H9 (cell line): ENCODE results near the gene TFF1. TPM values are rescaled to one million over a fixed set of nuclear protein-coding genes. Genes with fewer than 3 reads are reported as not detected.

ENCODE experiments used
- DNase-seq: peaks from one replicate; pipeline ENCODE4 v3.0.0-alpha.2; 2017
- H2AFZ ChIP-seq: one replicate; pipeline ENCODE4 v1.6.1; 2013; ENCODE audit warnings: mild to moderate bottlenecking, low read length, control low read depth, moderate library complexity
- H2AK5ac ChIP-seq: 2 replicates; pipeline ENCODE4 v1.6.1; 2013; ENCODE audit warnings: low read length, control low read depth, mixed read lengths; ENCODE audit not compliant: insufficient read length
- H2BK120ac ChIP-seq: one replicate; pipeline ENCODE4 v1.6.1; 2013; ENCODE audit warnings: low read depth, mild to moderate bottlenecking, low read length, control low read depth, inconsistent platforms; ENCODE audit not compliant: poor library complexity, severe bottlenecking
- H2BK12ac ChIP-seq: 2 replicates; pipeline ENCODE4 v1.6.1; 2013; ENCODE audit warnings: low read length, control low read depth, mixed read lengths, low read depth; ENCODE audit not compliant: insufficient read length
- H2BK15ac ChIP-seq: 2 replicates; pipeline ENCODE4 v1.6.1; 2013; ENCODE audit warnings: low read depth, low read length, control low read depth
- H2BK20ac ChIP-seq: one replicate; pipeline ENCODE4 v1.6.1; 2013; ENCODE audit warnings: low read depth, mild to moderate bottlenecking, low read length, control low read depth, inconsistent platforms; ENCODE audit not compliant: poor library complexity, severe bottlenecking
- H2BK5ac ChIP-seq: 2 replicates; pipeline ENCODE4 v1.6.1; 2013; ENCODE audit warnings: low read length, control low read depth, mixed read lengths; ENCODE audit not compliant: insufficient read length
- H3K14ac ChIP-seq: 2 replicates; pipeline ENCODE4 v1.6.1; 2013; ENCODE audit warnings: low read length, control low read depth; ENCODE audit not compliant: insufficient read depth
- H3K18ac ChIP-seq: 2 replicates; pipeline ENCODE4 v1.6.1; 2013; ENCODE audit warnings: low read depth, mild to moderate bottlenecking, mixed read lengths, low read length, control low read depth; ENCODE audit not compliant: insufficient read length
- H3K23ac ChIP-seq: 2 replicates; pipeline ENCODE4 v1.6.1; 2013; ENCODE audit warnings: low read length, control low read depth, mixed read lengths, low read depth; ENCODE audit not compliant: insufficient read length
- H3K23me2 ChIP-seq: 2 replicates; pipeline ENCODE4 v1.6.1; 2013; ENCODE audit warnings: low read depth, mild to moderate bottlenecking, mixed read lengths, low read length, control low read depth; ENCODE audit not compliant: insufficient read length, poor library complexity, severe bottlenecking
- H3K27ac ChIP-seq: 2 replicates; pipeline ENCODE4 v1.5.1; 2013; ENCODE audit warnings: low read length, control low read depth, mixed read lengths, low read depth; ENCODE audit not compliant: insufficient read length
- H3K27me3 ChIP-seq: 2 replicates; pipeline ENCODE4 v1.6.1; 2013; ENCODE audit warnings: low read length, control low read depth, inconsistent platforms; ENCODE audit not compliant: insufficient read depth
- H3K4ac ChIP-seq: 2 replicates; pipeline ENCODE4 v1.6.1; 2013; ENCODE audit warnings: low read depth, mild to moderate bottlenecking, control low read depth, inconsistent platforms, low read length, moderate library complexity
- H3K4me1 ChIP-seq: 2 replicates; pipeline ENCODE4 v1.6.1; 2013; ENCODE audit warnings: low read length, control low read depth, inconsistent platforms; ENCODE audit not compliant: insufficient read depth
- H3K4me2 ChIP-seq: 2 replicates; pipeline ENCODE4 v1.6.1; 2013; ENCODE audit warnings: low read length, control low read depth, mixed read lengths; ENCODE audit not compliant: insufficient read length, insufficient read depth
- H3K56ac ChIP-seq: 2 replicates; pipeline ENCODE4 v1.6.1; 2013; ENCODE audit warnings: low read depth, mild to moderate bottlenecking, mixed read lengths, low read length, control low read depth; ENCODE audit not compliant: insufficient read length
- H3K79me1 ChIP-seq: 2 replicates; pipeline ENCODE4 v1.6.1; 2013; ENCODE audit warnings: low read depth, mild to moderate bottlenecking, moderate library complexity, low read length, control low read depth, inconsistent platforms; ENCODE audit not compliant: insufficient read depth, poor library complexity, severe bottlenecking
- H3K79me2 ChIP-seq: 2 replicates; pipeline ENCODE4 v1.6.1; 2013; ENCODE audit warnings: low read length, control low read depth, inconsistent platforms; ENCODE audit not compliant: insufficient read depth
- H3K9ac ChIP-seq: 2 replicates; pipeline ENCODE4 v1.6.1; 2013; ENCODE audit warnings: low read length, control low read depth, mixed read lengths; ENCODE audit not compliant: insufficient read length; ENCODE audit errors: extremely low read depth
- H3K9me3 ChIP-seq: one replicate; pipeline ENCODE4 v1.6.1; 2013; ENCODE audit warnings: low read depth, low read length, inconsistent platforms; ENCODE audit not compliant: control insufficient read depth
- H3T11ph ChIP-seq: one replicate; pipeline ENCODE4 v1.6.1; 2013; ENCODE audit warnings: mild to moderate bottlenecking, low read length, control low read depth, inconsistent platforms
- H4K20me1 ChIP-seq: one replicate; pipeline ENCODE4 v1.6.1; 2013; ENCODE audit not compliant: control insufficient read depth, insufficient read length, insufficient read depth
- H4K5ac ChIP-seq: 2 replicates; pipeline ENCODE4 v1.6.1; 2013; ENCODE audit warnings: low read depth, mild to moderate bottlenecking, mixed read lengths, low read length, control low read depth; ENCODE audit not compliant: insufficient read length
- H4K8ac ChIP-seq: replicated peaks from 2 replicates; pipeline ENCODE4 v1.6.1; 2013; ENCODE audit warnings: low read length, control low read depth, mixed read lengths, low read depth; ENCODE audit not compliant: insufficient read length
- H4K91ac ChIP-seq: 2 replicates; pipeline ENCODE4 v1.6.1; 2013; ENCODE audit warnings: low read depth, mild to moderate bottlenecking, moderate library complexity, mixed read lengths, low read length, control low read depth; ENCODE audit not compliant: insufficient read length
- H3K27ac Mint-ChIP-seq, 3 experiments: 2 replicates in 2 of 3; 3 replicates in 1 of 3; pipeline ENCODE4 v1.8.0; 2020 to 2021; ENCODE audit warnings: mixed read lengths in 3 of 3, mild to moderate bottlenecking in 1 of 3, moderate library complexity in 1 of 3
- H3K27me3 Mint-ChIP-seq: 2 replicates; pipeline ENCODE4 v1.8.0; 2021; ENCODE audit warnings: low read depth, mild to moderate bottlenecking, moderate library complexity, mixed read lengths
- H3K36me3 Mint-ChIP-seq, 3 experiments: 2 replicates in 2 of 3; 3 replicates in 1 of 3; pipeline ENCODE4 v1.8.0; 2020 to 2021; ENCODE audit warnings: low read depth in 3 of 3, mixed read lengths in 3 of 3; ENCODE audit not compliant: insufficient read depth in 1 of 3
- H3K4me1 Mint-ChIP-seq, 2 experiments: 2 replicates each; pipeline ENCODE4 v1.8.0; 2020; ENCODE audit warnings: mixed read lengths in 2 of 2
- H3K4me3 Mint-ChIP-seq, 2 experiments: 2 replicates in 1 of 2; 3 replicates in 1 of 2; pipeline ENCODE4 v1.8.0; 2020 to 2021; ENCODE audit warnings: mild to moderate bottlenecking in 2 of 2, mixed read lengths in 2 of 2, moderate library complexity in 1 of 2
- H3K9me3 Mint-ChIP-seq, 2 experiments: 2 replicates in 1 of 2; 3 replicates in 1 of 2; pipeline ENCODE4 v1.8.0; 2020; ENCODE audit warnings: mild to moderate bottlenecking in 2 of 2, mixed read lengths in 2 of 2, moderate library complexity in 1 of 2
- WGBS: extraction: QIAGEN DNeasy Blood & Tissue Kit; methylation state at CpG from one replicate; pipeline ENCODE4 v1.1.7; 2013; ENCODE audit warnings: missing lambda C conversion rate, low lambda C conversion rate, mixed read lengths; ENCODE audit not compliant: insufficient read length; ENCODE audit errors: extremely low coverage; 5-methylcytosine and 5-hydroxymethylcytosine counted together
- total RNA-seq: library from RNA; stranded (reverse); gene quantifications from 2 replicates; pipeline ENCODE4 v1.2.1, GENCODE V29; 2021
- TF ChIP-seq, protein P1 (sequence below): fragments of 200-600 bp; sonication (generic); conservative IDR thresholded peaks from 3 replicates; pipeline ENCODE4 v1.8.0; 2021; ENCODE audit warnings: antibody characterized with exemption, mild to moderate bottlenecking

Gene TFF1
- total RNA-seq, 1 experiment from 2014 or later, result not detected

- Histone ChIP-seq H3K27ac (no peak within 1 kb of the TSS), H2BK20ac (no peak within 1 kb of the TSS), H3T11ph (no peak within 1 kb of the TSS), H3K9me3 (no peaks in the 10 kb centered on the region), H3K56ac (no peak within 1 kb of the TSS), H3K79me2 (no peaks in the 10 kb centered on the region), H2AK5ac (no peak within 1 kb of the TSS), H4K20me1 (no peaks in the 10 kb centered on the region), H3K27me3 (no peaks in the 10 kb centered on the region), H4K8ac (no peak within 1 kb of the TSS), H3K4ac (no peak within 1 kb of the TSS), H3K23me2 (no peaks in the 10 kb centered on the region), H3K4me2 (no peak within 1 kb of the TSS), H2AFZ (no peak within 1 kb of the TSS), H4K5ac (no peak within 1 kb of the TSS), H3K9ac (no peak within 1 kb of the TSS), H3K18ac (no peak within 1 kb of the TSS), H2BK5ac (no peak within 1 kb of the TSS), H2BK120ac (no peak within 1 kb of the TSS), H3K79me1 (no peaks in the 10 kb centered on the region), H4K91ac (no peak within 1 kb of the TSS), H3K4me1 (no peaks in the 10 kb centered on the region), H3K14ac (no peak within 1 kb of the TSS), H3K23ac (no peak within 1 kb of the TSS), H2BK15ac (no peak within 1 kb of the TSS), H2BK12ac (no peak within 1 kb of the TSS)
- Mint-ChIP-seq H3K36me3 (no peaks in the 10 kb centered on the region), H3K9me3 (no peaks in the 10 kb centered on the region), H3K4me3 (no peak within 1 kb of the TSS), H3K27ac (no peak within 1 kb of the TSS; a peak in 2 of 7 replicates), H3K4me1 (peaks cover 3 to 8% of the 10 kb centered on the region in 2 experiments; a peak in 3 of 4 replicates), H3K27me3 (peaks cover 3% of the 10 kb centered on the region)
- no CpG with 5 or more reads among the region's 21 CpGs for WGBS
- TF ChIP-seq, protein P1, sequence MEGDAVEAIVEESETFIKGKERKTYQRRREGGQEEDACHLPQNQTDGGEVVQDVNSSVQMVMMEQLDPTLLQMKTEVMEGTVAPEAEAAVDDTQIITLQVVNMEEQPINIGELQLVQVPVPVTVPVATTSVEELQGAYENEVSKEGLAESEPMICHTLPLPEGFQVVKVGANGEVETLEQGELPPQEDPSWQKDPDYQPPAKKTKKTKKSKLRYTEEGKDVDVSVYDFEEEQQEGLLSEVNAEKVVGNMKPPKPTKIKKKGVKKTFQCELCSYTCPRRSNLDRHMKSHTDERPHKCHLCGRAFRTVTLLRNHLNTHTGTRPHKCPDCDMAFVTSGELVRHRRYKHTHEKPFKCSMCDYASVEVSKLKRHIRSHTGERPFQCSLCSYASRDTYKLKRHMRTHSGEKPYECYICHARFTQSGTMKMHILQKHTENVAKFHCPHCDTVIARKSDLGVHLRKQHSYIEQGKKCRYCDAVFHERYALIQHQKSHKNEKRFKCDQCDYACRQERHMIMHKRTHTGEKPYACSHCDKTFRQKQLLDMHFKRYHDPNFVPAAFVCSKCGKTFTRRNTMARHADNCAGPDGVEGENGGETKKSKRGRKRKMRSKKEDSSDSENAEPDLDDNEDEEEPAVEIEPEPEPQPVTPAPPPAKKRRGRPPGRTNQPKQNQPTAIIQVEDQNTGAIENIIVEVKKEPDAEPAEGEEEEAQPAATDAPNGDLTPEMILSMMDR, result no peak
- no peak for DNase-seq
These were observed 37.4 kb upstream of the TFF1 start, which contains the start of gene UBASH3A for GRCh38 chr21:42403611-42404231. TSS of gene UBASH3A (plus strand) at chr21:42403902. CDS start at chr21:42403946, 44 bp downstream.
